NCI-H2107 (cell line): ENCODE measurements around the gene ATMIN.

Experiments used
- DNase-seq: peaks from one replicate; lab custom pipeline; 2025; lab: John Stamatoyannopoulos, UW

ATMIN gene

GRCh38 chr16:81006211-81006812 is 29.3 kb upstream of the ATMIN start:
- DNase-seq = no peak

- DNase-seq = peak; percentile 95
These were observed 28.6 kb upstream of the ATMIN start, which contains the start of the genes CENPN and CMC2 for GRCh38 chr16:81006813-81007695. Gene CENPN (plus strand): TSS chr16:81007214. CDS start chr16:81011940, 4,726 bp downstream. Gene CMC2 (minus strand): TSS chr16:81006885. CDS start chr16:80997394, 9,491 bp downstream.

DNA sequence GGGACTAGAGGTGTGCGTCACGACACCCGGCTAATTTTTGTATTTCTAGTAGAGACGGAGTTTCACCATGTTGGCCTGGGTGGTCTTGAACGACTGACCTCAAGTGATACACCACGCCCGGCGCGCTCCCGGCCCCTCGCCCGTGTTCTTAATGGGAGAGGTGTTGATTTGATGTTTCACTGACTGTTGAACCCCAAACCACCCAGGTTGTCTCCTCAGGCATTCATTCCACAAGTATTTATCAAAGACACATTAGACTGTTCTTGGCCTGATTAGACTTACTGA is 27.2 kb upstream of the ATMIN start:
- no peak for DNase-seq

DNA sequence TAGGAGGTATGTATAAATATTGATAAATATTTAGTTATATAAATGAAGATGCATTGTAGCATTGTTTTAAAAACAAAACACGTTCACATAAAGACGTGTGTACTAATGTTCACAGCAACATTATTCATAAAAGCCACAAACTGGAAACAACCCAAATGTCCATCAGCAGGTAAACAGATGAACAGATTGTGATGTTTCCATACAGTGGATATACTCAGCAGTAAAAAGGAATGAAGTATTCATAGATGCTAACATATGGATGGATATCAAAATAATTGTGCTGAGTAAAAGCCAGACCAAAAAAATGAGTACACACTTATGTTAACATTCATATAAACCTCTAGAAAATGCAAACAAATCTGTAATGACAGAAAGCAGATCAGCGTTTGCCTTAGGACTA is 22.7 kb upstream of the ATMIN start:
- DNase-seq = no peak

DNA sequence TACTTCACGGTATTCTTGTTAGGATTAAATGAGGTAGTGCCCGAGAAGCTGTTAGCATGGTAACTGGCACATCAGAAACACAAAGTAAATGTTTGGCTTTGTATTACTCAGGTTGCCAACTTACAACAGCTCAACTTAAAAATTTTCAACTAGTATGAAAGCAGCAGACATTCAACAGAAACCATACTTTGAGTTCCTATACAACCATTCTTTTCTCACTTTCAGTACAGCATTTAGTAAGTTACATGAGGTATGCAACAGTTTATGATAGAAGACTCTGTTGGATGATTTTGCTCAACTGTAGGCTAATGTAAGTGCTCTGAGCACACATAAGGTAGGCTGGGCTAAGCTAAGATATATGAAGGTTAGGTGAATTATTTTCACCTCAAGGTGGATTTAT is 21.0 kb upstream of the ATMIN start:
- DNase-seq = no peak

- DNase-seq = no peak
These were observed 17.1 kb upstream of the ATMIN start for GRCh38 chr16:81018496-81018895.

- no peak for DNase-seq
These were observed 9.2 kb upstream of the ATMIN start for GRCh38 chr16:81026429-81026828.

DNA sequence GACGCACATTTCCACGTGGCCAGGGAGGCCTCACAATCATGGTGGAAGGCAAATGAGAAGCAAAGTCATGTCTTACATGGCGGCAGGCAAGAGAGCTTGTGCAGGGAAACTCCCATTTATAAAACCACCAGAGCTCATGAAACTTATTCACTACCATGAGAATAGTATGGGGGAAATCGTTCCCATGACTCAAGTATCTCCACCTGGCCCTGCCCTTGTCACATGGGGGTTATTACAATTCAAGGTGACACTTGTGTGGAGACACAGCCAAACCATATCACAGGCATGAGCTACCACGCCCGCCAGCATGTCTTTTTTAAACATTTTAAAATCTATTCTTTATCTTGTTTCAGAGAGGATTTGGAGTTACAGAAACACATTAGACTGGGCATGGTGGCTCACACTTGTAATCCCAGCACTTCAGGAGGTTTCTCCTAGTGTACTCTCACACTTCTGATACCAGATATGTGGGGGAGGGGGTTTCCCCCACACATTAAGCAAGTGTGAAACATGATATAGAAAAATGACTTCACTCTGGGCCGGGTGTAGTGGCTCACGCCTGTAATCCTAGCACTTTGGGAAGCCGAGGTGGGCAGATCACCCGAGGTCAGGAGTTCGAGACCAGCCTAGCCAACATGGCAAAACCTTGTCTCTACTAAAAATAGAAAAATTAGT is 5.6 kb upstream of the ATMIN start:
- no peak for DNase-seq

DNA sequence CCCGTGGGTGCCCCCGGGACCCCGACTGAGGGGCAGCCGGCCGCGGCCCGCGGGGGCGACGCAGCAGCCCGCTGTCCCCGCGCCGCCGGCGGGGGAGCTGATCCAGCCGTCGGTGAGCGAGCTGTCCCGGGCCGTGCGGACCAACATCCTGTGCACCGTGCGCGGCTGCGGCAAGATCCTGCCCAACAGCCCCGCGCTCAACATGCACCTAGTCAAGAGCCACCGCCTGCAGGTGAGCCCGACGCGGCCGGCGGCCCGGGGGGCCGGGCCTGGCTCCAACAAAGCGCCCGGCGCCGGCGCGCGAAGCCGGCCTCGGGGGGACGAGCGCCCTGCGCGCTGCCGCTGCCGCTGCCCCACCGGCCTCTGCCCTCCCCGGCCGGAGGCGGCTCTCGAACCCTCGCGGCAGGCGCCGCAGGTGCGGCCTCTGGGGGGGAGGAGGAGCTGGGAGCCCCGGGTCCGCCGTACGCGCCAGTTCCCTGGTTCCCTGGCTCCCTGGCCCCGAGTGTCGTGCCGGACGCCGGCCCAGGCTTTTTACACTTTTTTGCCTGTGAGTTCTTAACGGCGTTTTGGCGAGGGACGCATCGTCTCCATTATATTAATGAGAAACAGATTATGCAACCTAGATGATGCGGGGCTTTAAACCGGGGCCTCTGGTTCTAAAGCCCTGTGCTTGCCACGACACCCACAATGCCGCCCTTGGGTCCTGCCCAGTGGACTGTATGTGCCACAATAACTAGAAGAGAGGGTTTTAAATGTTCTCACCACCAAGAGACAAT is 521 bp downstream of the ATMIN start:
- DNase-seq = no peak

GRCh38 chr16:81036751-81037350 is 1.2 kb downstream of the ATMIN start:
- DNase-seq = no peak

DNA sequence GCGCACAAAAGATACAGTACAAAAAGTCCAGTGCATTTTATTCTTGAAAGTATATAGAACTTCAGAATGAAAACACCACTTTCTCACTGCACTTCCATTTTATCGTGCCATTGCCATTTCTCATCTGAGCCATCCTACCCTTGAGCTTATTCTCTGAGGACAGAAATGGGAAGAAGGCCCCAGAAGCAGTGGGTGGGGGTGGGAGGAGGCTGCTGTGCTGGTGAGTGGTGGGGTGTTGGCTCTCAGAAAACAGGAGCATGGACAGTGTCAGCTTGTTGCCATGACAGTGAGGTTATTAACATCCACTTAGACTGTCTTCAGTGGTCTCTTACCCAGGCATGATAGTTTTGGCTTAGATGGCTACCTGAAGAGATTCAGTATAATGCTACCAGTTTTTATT is 4.5 kb downstream of the ATMIN start:
- DNase-seq = no peak

- DNase-seq = no peak
These were observed 5.2 kb downstream of the ATMIN start for GRCh38 chr16:81040842-81041241.

- DNase-seq = no peak
These were observed 6.1 kb downstream of the ATMIN start for GRCh38 chr16:81041696-81042095.

- DNase-seq = no peak
These were observed 7.2 kb downstream of the ATMIN start for GRCh38 chr16:81042821-81043220.

DNA sequence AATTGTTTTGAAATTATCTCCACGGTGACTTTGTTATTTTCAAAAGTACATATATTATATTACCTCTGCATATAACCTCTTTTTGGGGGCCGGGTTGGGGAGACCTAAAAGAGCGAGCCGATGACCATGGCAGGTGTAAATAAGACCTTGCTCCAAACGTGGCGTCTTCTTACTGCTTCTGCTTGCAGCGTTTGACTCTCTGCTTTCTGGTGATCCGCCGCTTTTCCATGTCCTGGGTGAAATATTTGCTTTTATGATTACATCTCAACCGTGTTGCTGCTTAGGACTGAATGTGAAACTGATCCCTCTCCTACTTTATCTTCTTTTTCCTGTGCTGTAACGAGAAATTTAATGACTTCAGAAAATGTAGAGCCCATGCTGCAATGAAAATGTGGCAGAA is 18.1 kb downstream of the ATMIN start:
- DNase-seq = no peak

DNA sequence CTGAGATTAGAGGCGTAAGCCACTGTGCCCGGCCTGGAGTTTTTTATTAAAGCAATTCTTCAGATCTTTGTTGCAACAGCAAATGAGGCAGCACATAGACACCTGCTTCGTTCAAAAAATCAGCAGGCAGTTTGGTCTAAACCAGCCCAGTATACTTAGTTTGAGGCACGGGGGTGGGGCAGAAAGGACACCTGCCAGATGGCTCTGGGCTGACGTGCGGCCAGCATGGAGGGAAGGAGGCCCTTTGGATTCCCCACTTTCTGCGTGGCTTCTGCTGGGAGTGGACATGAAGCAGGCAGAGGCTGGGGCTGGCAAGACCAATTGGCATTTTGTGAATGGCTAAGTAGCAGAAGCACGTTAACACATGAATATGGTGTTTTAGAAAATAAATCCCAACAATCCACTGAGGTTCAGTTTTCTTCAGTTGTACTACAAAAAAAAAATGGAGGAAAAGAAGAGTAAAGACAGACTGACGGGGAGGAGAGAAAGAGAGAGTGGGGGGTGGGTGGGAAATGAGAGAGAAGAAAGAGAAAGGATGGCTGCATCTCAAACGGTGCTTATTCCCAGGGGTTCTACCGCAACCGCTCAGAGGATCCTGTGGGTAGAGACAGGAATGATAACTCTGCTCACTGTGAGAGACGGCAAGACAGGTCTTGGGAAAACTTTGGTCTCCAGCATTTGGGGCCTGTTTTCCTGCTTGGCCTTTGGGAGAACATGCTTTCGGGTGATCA is 25.1 kb downstream of the ATMIN start:
- DNase-seq = no peak

DNA sequence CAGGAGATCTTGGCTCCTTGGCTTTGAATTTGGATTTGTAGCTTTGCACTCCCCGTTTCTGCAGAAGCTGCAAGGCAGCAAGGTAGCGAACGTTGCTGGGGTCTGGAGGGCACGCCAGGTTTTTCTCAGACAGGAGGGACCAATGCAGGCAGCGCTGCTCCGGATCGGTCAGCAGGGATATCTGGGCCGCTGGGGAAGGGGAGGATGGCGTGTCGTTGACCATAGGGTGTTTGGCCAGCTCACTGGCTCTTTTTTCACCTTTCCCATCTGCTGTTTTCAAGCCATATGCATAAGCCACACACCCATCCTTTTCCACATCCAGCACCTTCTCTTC is 25.6 kb downstream of the ATMIN start:
- DNase-seq = no peak

DNA sequence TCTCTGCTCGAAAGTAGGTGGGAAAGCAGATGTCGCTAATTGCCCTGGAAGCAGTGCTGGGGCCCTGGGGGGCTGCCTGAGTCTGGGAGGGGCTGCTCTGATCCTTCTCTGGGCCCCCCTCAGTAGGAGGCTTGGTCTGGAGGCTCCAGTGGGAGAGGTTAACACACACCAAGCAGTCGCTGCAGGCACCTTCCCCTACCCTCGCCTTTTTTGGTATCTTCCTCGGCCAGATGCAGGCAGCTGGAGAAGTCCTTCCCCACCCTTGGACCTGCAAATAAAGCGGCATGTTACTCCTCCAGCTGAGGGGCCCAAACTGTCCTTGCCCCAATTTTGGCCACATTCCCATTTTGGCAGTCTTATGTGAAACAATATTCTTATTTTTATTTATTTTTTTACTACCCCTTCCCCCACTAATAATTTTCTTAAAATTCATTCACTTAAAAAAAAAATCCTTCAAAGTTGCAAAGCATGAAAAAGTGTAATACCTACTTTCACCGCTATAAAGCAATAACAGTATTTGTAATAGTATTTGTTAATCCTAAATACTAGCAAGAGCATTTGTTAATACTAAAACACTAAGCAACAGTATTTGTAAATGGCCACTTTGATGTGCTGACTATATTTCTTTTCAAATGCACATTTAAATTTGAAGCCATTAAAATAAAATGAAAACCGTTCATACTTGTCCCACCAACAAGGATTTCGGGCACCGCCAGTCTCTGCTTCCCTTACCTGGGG is 26.4 kb downstream of the ATMIN start:
- no peak for DNase-seq

DNA sequence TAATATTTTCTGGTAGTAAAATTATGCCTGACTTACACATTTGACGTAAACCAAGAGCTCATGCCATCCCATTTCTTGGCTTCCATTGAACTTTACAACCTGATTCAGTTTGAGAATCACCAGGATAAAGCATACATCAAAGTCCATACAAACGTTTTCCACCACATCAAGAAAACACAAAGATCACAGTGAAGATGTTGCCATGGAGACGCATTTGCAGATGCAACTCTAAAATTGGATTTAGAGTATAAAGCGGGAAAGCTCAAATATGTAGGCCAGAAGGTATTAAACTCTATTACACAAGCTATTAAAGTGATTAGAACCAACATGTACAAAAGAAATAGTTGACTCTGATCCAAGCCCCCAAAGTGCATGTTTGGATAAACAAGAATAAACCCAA is 31.0 kb downstream of the ATMIN start:
- DNase-seq = no peak

DNA sequence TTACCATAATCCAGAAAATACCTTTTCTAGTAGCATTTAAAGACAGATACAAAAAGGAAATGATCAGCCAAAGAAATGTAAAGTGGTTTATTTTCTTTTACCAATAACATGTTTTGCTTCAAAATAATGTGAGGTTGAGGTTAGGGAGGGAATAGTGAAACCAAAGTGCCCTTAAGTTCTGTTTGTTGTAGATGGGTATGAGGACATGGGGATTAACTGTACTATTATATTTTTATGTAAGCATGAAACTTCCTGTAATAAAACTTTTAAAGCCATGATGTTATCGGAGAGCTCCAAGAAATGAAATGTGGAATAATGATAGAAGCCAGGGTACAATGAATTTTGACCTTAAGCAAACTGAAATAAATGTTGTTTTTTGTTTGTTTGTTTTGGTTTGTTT is 31.5 kb downstream of the ATMIN start:
- DNase-seq = no peak

DNA sequence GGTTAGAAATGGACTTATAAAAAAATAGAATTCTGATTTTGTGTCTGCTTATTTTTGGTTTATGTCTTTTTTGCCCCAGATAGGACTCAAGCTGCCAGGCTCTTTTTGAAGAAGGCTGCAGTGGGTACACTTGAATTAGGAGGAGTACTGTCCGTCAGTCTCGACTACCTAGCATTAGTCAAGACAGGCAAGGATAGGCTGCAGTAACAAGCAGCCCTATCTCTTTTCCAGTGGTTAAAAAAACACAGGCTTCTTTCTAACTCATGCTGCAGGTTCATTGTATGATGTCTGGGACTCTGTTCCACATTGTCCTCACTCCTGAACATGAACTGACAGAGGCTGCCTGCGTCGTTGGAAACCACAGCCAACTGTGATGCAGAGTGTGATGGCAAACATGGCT is 33.4 kb downstream of the ATMIN start:
- DNase-seq = no peak
